MM.1S (cell line): ENCODE results near the gene IPMK.

Experiments used
- DNase-seq: peaks from one replicate; pipeline ENCODE4 v3.0.0-alpha.2; 2015
- H2AFZ ChIP-seq: fragments of 300-600 bp; sonication (generic); 2 replicates; pipeline ENCODE4 v1.6.0; 2016; ENCODE audit warnings: antibody characterized with exemption, low read length
- H3F3A ChIP-seq: fragments of 300-600 bp; sonication (generic); 2 replicates; pipeline ENCODE4 v1.6.1; 2016; ENCODE audit warnings: mild to moderate bottlenecking, antibody characterized with exemption, low read length, moderate library complexity, mixed read lengths; ENCODE audit not compliant: insufficient read depth
- H3K27ac ChIP-seq: fragments of 300-600 bp; sonication (generic); 2 replicates; pipeline ENCODE4 v1.5.1; 2016; ENCODE audit warnings: mild to moderate bottlenecking, low read length
- H3K27me3 ChIP-seq: fragments of 300-600 bp; sonication (generic); replicated peaks from 2 replicates; pipeline ENCODE4 v1.6.0; 2016; ENCODE audit warnings: low read length; ENCODE audit not compliant: insufficient read depth
- H3K36me3 ChIP-seq: fragments of 300-600 bp; sonication (generic); replicated peaks from 2 replicates; pipeline ENCODE4 v1.6.1; 2016; ENCODE audit warnings: mild to moderate bottlenecking, low read length, mixed read lengths; ENCODE audit not compliant: insufficient read depth
- H3K4me1 ChIP-seq: fragments of 300-600 bp; sonication (generic); 2 replicates; pipeline ENCODE4 v1.6.1; 2016; ENCODE audit warnings: low read length, mixed read lengths
- H3K4me2 ChIP-seq: fragments of 300-600 bp; sonication (generic); 2 replicates; pipeline ENCODE4 v1.6.0; 2016; ENCODE audit warnings: low read depth, low read length
- H3K4me3 ChIP-seq: fragments of 300-600 bp; sonication (generic); 2 replicates; pipeline ENCODE4 v1.5.1; 2016; ENCODE audit warnings: low read length, mixed read lengths
- H3K79me2 ChIP-seq: fragments of 300-600 bp; sonication (generic); 2 replicates; pipeline ENCODE4 v1.6.1; 2016; ENCODE audit warnings: mixed run types, low read length, mixed read lengths
- H3K9ac ChIP-seq: fragments of 300-600 bp; sonication (generic); 2 replicates; pipeline ENCODE4 v1.6.1; 2016; ENCODE audit warnings: low read length, mixed read lengths
- H3K9me2 ChIP-seq: fragments of 300-600 bp; sonication (generic); replicated peaks from 2 replicates; pipeline ENCODE4 v1.6.1; 2016; ENCODE audit warnings: mild to moderate bottlenecking, low read length, mixed read lengths; ENCODE audit not compliant: insufficient read depth
- H3K9me3 ChIP-seq: fragments of 300-600 bp; sonication (generic); replicated peaks from 2 replicates; pipeline ENCODE4 v1.6.1; 2016; ENCODE audit warnings: mild to moderate bottlenecking, low read length, mixed read lengths; ENCODE audit not compliant: insufficient read depth
- H4K20me1 ChIP-seq: fragments of 300-600 bp; sonication (generic); 2 replicates; pipeline ENCODE4 v1.6.1; 2016; ENCODE audit warnings: mild to moderate bottlenecking, low read length, moderate library complexity, mixed read lengths; ENCODE audit not compliant: insufficient read depth
- CTCF ChIP-seq: fragments of 300-600 bp; sonication (generic); IDR thresholded peaks from 2 replicates; pipeline ENCODE4 v1.5.1; 2016; ENCODE audit warnings: antibody characterized with exemption, low read length, mixed read lengths
- EZH2 ChIP-seq: fragments of 300-600 bp; sonication (generic); optimal IDR thresholded peaks from 2 replicates; pipeline ENCODE3; 2017; ENCODE audit warnings: low read depth, mild to moderate bottlenecking, antibody characterized with exemption, low read length, mixed read lengths
- EZH2phosphoT487 ChIP-seq: fragments of 300-600 bp; sonication (generic); IDR thresholded peaks from 2 replicates; pipeline ENCODE4 v1.6.1; 2018; ENCODE audit warnings: antibody characterized with exemption, low read length

The IPMK gene

GRCh38 chr10:58267713-58268453, at the start of gene IPMK:
TSS of gene IPMK (minus strand) at chr10:58267894. CDS start at chr10:58267611, 283 bp downstream.
- Histone ChIP-seq H3K4me2 (peak within 1 kb of the TSS; percentile 97), H2AFZ (peak within 1 kb of the TSS; percentile 88), H4K20me1 (no peaks in the 10 kb centered on the region), H3K4me3 (peak within 1 kb of the TSS; percentile 97), H3K36me3 (no peaks in the 10 kb centered on the region), H3K27me3 (no peaks in the 10 kb centered on the region), H3F3A (peaks cover 27% of the 10 kb centered on the region), H3K9me2 (no peaks in the 10 kb centered on the region), H3K9ac (peak within 1 kb of the TSS; percentile 83), H3K27ac (peak within 1 kb of the TSS; percentile 76), H3K4me1 (peaks cover 7% of the 10 kb centered on the region; the same call in 1 of the 2 replicates), H3K79me2 (peaks cover 81% of the 10 kb centered on the region), H3K9me3 (no peaks in the 10 kb centered on the region)
- peak; percentile 95 for DNase-seq
- TF ChIP-seq CTCF (no peak), EZH2 (no peak), EZH2phosphoT487 (no peak)

GRCh38 chr10:58316874-58317273, 49.2 kb upstream of the IPMK start:
- H3K27me3 ChIP-seq: no peaks in the 10 kb centered on the region
- H4K20me1 ChIP-seq: no peaks in the 10 kb centered on the region

GRCh38 chr10:58311026-58311425, 43.3 kb upstream of the IPMK start:
- Histone ChIP-seq H2AFZ (no peak overlapping the region), H3K4me1 (no peaks in the 10 kb centered on the region), H3F3A (no peaks in the 10 kb centered on the region), H4K20me1 (no peaks in the 10 kb centered on the region), H3K9ac (no peak overlapping the region), H3K4me2 (no peak overlapping the region), H3K27me3 (no peaks in the 10 kb centered on the region), H3K9me3 (no peaks in the 10 kb centered on the region), H3K36me3 (no peaks in the 10 kb centered on the region), H3K79me2 (no peaks in the 10 kb centered on the region), H3K4me3 (no peak overlapping the region), H3K27ac (no peak overlapping the region), H3K9me2 (no peaks in the 10 kb centered on the region)
- DNase-seq: no peak
- no peak for TF ChIP-seq EZH2
- TF ChIP-seq EZH2phosphoT487: no peak
- no peak for TF ChIP-seq CTCF

More at GRCh38 chr10:58316874-58317273, 49.2 kb upstream of the IPMK start:
- Histone ChIP-seq H3K36me3 (no peaks in the 10 kb centered on the region), H3F3A (no peaks in the 10 kb centered on the region), H3K79me2 (no peaks in the 10 kb centered on the region), H3K4me2 (no peak overlapping the region), H3K9ac (no peak overlapping the region), H3K9me2 (no peaks in the 10 kb centered on the region), H3K4me1 (no peaks in the 10 kb centered on the region), H2AFZ (no peak overlapping the region), H3K27ac (no peak overlapping the region), H3K9me3 (no peaks in the 10 kb centered on the region), H3K4me3 (no peak overlapping the region)
- no peak for DNase-seq
- TF ChIP-seq CTCF (no peak), EZH2phosphoT487 (no peak), EZH2 (no peak)
